ENCODE results near the gene SLC25A44.
"Not testable (repeated sequence)": the region's sequence is repeated elsewhere in the genome, so short reads cannot be mapped to it uniquely, and the experiment has no call there.

SLC25A44 gene

GRCh38 chr1:156204686-156205085, 10.8 kb downstream of the SLC25A44 start:
- DNase-seq (ENCODE audit: low spot score) = no peak

- no peak for DNase-seq (ENCODE audit: low spot score)
Observed at GRCh38 chr1:156211243-156211642, 17.3 kb downstream of the SLC25A44 start.

GRCh38 chr1:156212130-156212529, 18.2 kb downstream of the SLC25A44 start:
- no peak for DNase-seq (ENCODE audit: low spot score)

- peak; percentile 95 for DNase-seq (ENCODE audit: low spot score)
Observed at GRCh38 chr1:156212833-156213643, 19.1 kb downstream of the SLC25A44 start, which contains the start of gene PMF1. TSS of gene PMF1 (plus strand) at chr1:156213007. CDS start at chr1:156213016, 9 bp downstream.

- no peak for DNase-seq (ENCODE audit: low spot score)
Observed at GRCh38 chr1:156213644-156213966, 19.7 kb downstream of the SLC25A44 start.

GRCh38 chr1:156214024-156214748, 20.3 kb downstream of the SLC25A44 start:
- DNase-seq (ENCODE audit: low spot score) = no peak

- DNase-seq (ENCODE audit: low spot score) = not testable (repeated sequence)
Observed at GRCh38 chr1:156216361-156217086, 22.6 kb downstream of the SLC25A44 start.

- no peak for DNase-seq (ENCODE audit: low spot score)
Observed at GRCh38 chr1:156217871-156218270, 24.0 kb downstream of the SLC25A44 start.

- DNase-seq (ENCODE audit: low spot score) = no peak
Observed at GRCh38 chr1:156220226-156220625, 26.3 kb downstream of the SLC25A44 start.

GRCh38 chr1:156221986-156222692, 28.2 kb downstream of the SLC25A44 start:
- DNase-seq (ENCODE audit: low spot score) = no peak

GRCh38 chr1:156225677-156226014, 31.7 kb downstream of the SLC25A44 start:
- no peak for DNase-seq (ENCODE audit: low spot score)

- no peak for DNase-seq (ENCODE audit: low spot score)
Observed at GRCh38 chr1:156226116-156226538, 32.2 kb downstream of the SLC25A44 start.

GRCh38 chr1:156226782-156227181, 32.9 kb downstream of the SLC25A44 start:
- no peak for DNase-seq (ENCODE audit: low spot score)

- DNase-seq (ENCODE audit: low spot score) = no peak
Observed at GRCh38 chr1:156228501-156228900, 34.6 kb downstream of the SLC25A44 start.

GRCh38 chr1:156229809-156230472, 36.0 kb downstream of the SLC25A44 start:
- no peak for DNase-seq (ENCODE audit: low spot score)

GRCh38 chr1:156230473-156230837, 36.6 kb downstream of the SLC25A44 start:
- DNase-seq (ENCODE audit: low spot score) = no peak

GRCh38 chr1:156232201-156232894, 38.4 kb downstream of the SLC25A44 start:
- DNase-seq (ENCODE audit: low spot score) = no peak

- DNase-seq (ENCODE audit: low spot score) = no peak
Observed at GRCh38 chr1:156233426-156234127, 39.7 kb downstream of the SLC25A44 start.

GRCh38 chr1:156236164-156236563, 42.3 kb downstream of the SLC25A44 start:
- no peak for DNase-seq (ENCODE audit: low spot score)

GRCh38 chr1:156238248-156238647, 44.3 kb downstream of the SLC25A44 start:
- DNase-seq (ENCODE audit: low spot score) = no peak
